ENCODE results near the gene GAS2L3.

GRCh38 chr12:100564090-100564489, 9.4 kb upstream of the GAS2L3 start:
- TF ChIP-seq CTCF (IDR thresholded peaks at IDR 0.05) = no peak
- no peak for TF ChIP-seq POLR2A (IDR thresholded peaks at IDR 0.05)
